ENCODE data around the gene AUTS2. TPM values are rescaled to one million over a fixed set of nuclear protein-coding genes. Genes with fewer than 3 reads are reported as not detected.

Gene AUTS2
- total RNA-seq, 1 donor from 2014 or later = 80.6 TPM

DNA sequence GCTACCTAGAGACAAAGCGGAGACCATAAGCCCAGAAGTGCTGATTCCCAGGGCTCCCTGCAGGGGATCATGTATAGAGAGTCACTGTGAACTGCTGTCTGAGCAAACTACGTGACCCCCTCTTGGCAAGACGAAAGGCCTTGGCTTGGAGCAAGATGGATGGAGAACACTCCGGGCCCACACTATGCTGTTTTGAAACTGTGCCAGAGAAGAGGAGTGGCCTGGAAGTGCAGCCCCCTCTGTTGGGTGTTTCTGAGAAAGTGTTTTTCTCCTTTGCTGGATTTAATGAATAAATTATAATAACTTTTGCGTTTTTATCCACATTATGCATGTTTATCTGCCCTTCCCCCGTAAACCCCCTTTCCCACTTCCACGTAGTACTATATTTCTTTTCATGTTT, 894.4 kb downstream of the AUTS2 start:
- no peak for TF ChIP-seq CTCF (IDR thresholded peaks at IDR 0.05)
- Mint-ChIP-seq H3K27me3 (ENCODE audit: unreplicated experiment) (no peaks in the 10 kb centered on the region), H3K27ac (ENCODE audit: unreplicated experiment) (no peak overlapping the region), H3K9me3 (ENCODE audit: unreplicated experiment) (no peaks in the 10 kb centered on the region), H3K4me1 (ENCODE audit: unreplicated experiment) (peaks cover 12% of the 10 kb centered on the region), H3K36me3 (ENCODE audit: unreplicated experiment) (no peaks in the 10 kb centered on the region), H3K4me3 (ENCODE audit: unreplicated experiment) (no peak overlapping the region)
- no peak for DNase-seq (ENCODE audit: extremely low spot score, unreplicated experiment)

DNA sequence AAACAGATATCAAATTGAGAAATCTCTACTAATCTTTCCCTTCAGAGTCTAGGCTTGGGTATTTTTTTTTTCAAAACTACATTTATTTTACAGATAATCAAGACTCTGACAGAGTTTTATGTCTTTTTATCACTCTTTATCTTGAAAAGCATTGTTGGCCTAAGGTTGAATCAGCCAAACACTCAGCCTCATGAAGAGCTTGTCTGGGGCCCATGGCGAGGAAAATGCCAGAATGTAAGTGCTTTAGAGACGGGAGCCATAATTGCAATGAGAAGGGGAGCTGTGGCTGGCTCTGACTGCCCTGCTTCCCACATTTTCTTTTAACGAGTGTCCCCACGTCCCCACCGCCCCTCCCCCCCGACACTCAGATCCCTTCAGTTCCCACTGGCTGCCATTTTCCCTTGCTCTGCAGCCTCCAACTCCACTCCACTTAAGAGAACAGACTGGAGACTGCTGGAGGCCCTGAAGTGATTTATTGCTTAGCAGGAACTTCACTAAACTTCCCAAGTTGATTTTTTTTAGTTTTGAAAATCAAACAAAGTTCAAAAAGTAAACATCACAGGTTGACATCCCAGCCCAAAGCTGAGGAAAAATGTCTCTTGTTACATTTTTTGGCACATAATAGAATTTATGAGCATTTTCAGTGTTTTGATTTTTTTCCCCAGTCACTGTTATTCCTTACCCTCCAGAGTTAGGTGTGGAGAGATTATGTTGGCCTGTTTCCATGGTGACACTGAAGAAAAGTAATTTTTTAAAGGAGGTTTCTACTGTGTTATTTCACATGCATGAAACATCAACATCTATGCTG, 896.2 kb downstream of the AUTS2 start:
- Mint-ChIP-seq H3K4me1 (ENCODE audit: unreplicated experiment) (peaks cover 10% of the 10 kb centered on the region), H3K36me3 (ENCODE audit: unreplicated experiment) (no peaks in the 10 kb centered on the region), H3K9me3 (ENCODE audit: unreplicated experiment) (no peaks in the 10 kb centered on the region), H3K4me3 (ENCODE audit: unreplicated experiment) (no peak overlapping the region), H3K27me3 (ENCODE audit: unreplicated experiment) (no peaks in the 10 kb centered on the region), H3K27ac (ENCODE audit: unreplicated experiment) (peak overlapping the region; percentile 58)
- TF ChIP-seq CTCF (IDR thresholded peaks at IDR 0.05) = no peak
- no peak for DNase-seq (ENCODE audit: extremely low spot score, unreplicated experiment)

- Mint-ChIP-seq H3K27ac (ENCODE audit: unreplicated experiment) (no peak overlapping the region), H3K27me3 (ENCODE audit: unreplicated experiment) (no peaks in the 10 kb centered on the region), H3K4me1 (ENCODE audit: unreplicated experiment) (peaks cover 4% of the 10 kb centered on the region), H3K36me3 (ENCODE audit: unreplicated experiment) (no peaks in the 10 kb centered on the region), H3K4me3 (ENCODE audit: unreplicated experiment) (no peak overlapping the region), H3K9me3 (ENCODE audit: unreplicated experiment) (no peaks in the 10 kb centered on the region)
- no peak for TF ChIP-seq CTCF (IDR thresholded peaks at IDR 0.05)
- no peak for DNase-seq (ENCODE audit: extremely low spot score, unreplicated experiment)
These were observed 896.7 kb downstream of the AUTS2 start for GRCh38 chr7:70495033-70495376.

DNA sequence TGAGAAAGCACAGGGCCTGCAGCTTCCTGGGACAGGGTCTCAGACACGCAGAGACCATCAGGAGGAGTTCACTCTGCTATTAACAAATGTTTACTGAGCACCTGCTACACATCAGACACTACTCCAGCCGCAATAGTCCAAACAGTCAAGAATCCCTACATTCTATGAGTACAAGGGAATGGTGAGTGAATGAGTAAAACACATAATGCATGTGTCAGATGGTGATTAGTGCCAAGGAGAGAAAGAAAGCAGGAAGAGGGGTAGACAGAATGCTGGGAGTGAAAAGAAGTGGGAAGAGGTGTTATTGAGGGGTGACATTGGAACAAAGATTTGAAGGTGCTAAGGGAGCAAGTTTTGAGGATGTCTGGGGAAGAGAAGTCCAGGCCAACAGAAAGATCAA, 899.5 kb downstream of the AUTS2 start:
- Mint-ChIP-seq H3K36me3 (ENCODE audit: unreplicated experiment) (peaks cover under 1% of the 10 kb centered on the region), H3K9me3 (ENCODE audit: unreplicated experiment) (no peaks in the 10 kb centered on the region), H3K27me3 (ENCODE audit: unreplicated experiment) (no peaks in the 10 kb centered on the region), H3K27ac (ENCODE audit: unreplicated experiment) (no peak overlapping the region), H3K4me3 (ENCODE audit: unreplicated experiment) (no peak overlapping the region), H3K4me1 (ENCODE audit: unreplicated experiment) (no peaks in the 10 kb centered on the region)
- no peak for TF ChIP-seq CTCF (IDR thresholded peaks at IDR 0.05)
- DNase-seq (ENCODE audit: extremely low spot score, unreplicated experiment) = no peak

DNA sequence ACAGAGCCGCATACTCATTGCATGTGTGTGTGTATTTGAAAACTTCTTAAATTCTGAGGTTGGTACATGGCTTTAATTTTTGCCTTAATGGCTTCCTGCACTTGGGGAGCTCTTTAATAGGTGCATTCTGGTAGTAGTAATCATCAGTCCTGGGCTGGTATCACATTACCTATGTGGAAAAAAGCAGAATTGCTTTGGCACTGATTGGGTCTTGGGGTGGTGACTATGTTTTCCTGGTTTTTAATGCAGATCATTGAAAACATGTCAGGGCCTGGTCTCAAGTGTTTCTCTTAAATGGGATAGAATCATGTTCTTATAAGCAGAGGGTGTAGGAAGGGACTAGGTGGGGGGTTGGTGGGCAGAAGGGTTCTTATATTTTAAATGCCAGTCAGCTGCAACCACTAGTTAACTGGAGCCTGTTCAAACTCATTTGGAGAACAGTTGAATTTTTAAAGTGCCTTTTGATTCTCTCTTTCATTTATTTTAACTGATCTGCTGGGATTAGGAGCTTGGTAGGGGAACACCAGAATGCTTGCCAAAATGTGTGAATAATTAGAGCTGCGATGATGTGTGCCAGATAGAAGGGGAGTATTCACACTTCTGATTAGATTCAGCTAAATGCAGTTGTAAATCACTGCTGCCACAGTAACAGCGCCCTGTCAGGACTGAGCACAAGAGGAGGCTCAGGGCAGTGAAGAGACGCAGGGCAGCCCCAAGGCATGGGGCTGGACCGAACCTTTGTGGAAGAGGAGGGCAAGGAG, 900.1 kb downstream of the AUTS2 start:
- peaks cover 2% of the 10 kb centered on the region for H3K36me3 Mint-ChIP-seq (ENCODE audit: unreplicated experiment)
- H3K4me3 Mint-ChIP-seq (ENCODE audit: unreplicated experiment) = no peak overlapping the region
- H3K27ac Mint-ChIP-seq (ENCODE audit: unreplicated experiment) = no peak overlapping the region
- H3K4me1 Mint-ChIP-seq (ENCODE audit: unreplicated experiment) = no peaks in the 10 kb centered on the region
- H3K27me3 Mint-ChIP-seq (ENCODE audit: unreplicated experiment) = no peaks in the 10 kb centered on the region
- no peaks in the 10 kb centered on the region for H3K9me3 Mint-ChIP-seq (ENCODE audit: unreplicated experiment)
- no peak for TF ChIP-seq CTCF (IDR thresholded peaks at IDR 0.05)
- DNase-seq (ENCODE audit: extremely low spot score, unreplicated experiment) = no peak
